Liver (tissue), 3 donors: ENCODE measurements around the gene TANC2.

ENCODE experiments used
- ATF3 ChIP-seq: IDR thresholded peaks from 2 replicates; pipeline ENCODE4 v1.6.1; 2016; ENCODE audit warnings: antibody characterized with exemption
- CTCF ChIP-seq: fragments of 150-350 bp; IDR thresholded peaks from 2 replicates; pipeline ENCODE4 v1.5.1; 2017; ENCODE audit warnings: improper control_type of control experiment, low read depth, low read length; ENCODE audit not compliant: missing input control
- EGR1 ChIP-seq, 2 donors: IDR thresholded peaks; 2 replicates each; pipeline ENCODE4 v1.6.1; 2016 to 2018; ENCODE audit warnings: antibody characterized with exemption in 2 of 2, low read depth in 2 of 2
- GABPA ChIP-seq, 2 donors: IDR thresholded peaks in 1 of 2; conservative IDR thresholded peaks in 1 of 2; 2 replicates each; pipeline ENCODE4 v1.6.1; 2016; ENCODE audit warnings: antibody characterized with exemption in 2 of 2, mild to moderate bottlenecking in 1 of 2, moderate library complexity in 1 of 2
- HNF4A ChIP-seq, 2 donors: conservative IDR thresholded peaks; 2 replicates each; pipeline ENCODE4 v1.6.1; 2016; ENCODE audit warnings: antibody characterized with exemption in 2 of 2, mild to moderate bottlenecking in 2 of 2
- JUND ChIP-seq, 2 donors: IDR thresholded peaks; 2 replicates each; pipeline ENCODE4 v1.6.1; 2016; ENCODE audit warnings: antibody characterized with exemption in 2 of 2
- MAX ChIP-seq: IDR thresholded peaks from 2 replicates; pipeline ENCODE4 v1.6.1; 2016; ENCODE audit warnings: antibody characterized with exemption
- RAD21 ChIP-seq, 2 donors: IDR thresholded peaks; 2 replicates each; pipeline ENCODE4 v1.6.1; 2016; ENCODE audit warnings: antibody characterized with exemption in 2 of 2, mild to moderate bottlenecking in 2 of 2
- REST ChIP-seq: IDR thresholded peaks from 2 replicates; pipeline ENCODE4 v1.6.1; 2016; ENCODE audit warnings: antibody characterized with exemption, mild to moderate bottlenecking
- RXRA ChIP-seq, 2 donors: IDR thresholded peaks; 2 replicates each; pipeline ENCODE4 v1.6.1; 2017 to 2018; ENCODE audit warnings: antibody characterized with exemption in 2 of 2, mild to moderate bottlenecking in 1 of 2
- SP1 ChIP-seq: IDR thresholded peaks from 2 replicates; pipeline ENCODE4 v1.6.1; 2018; ENCODE audit warnings: antibody characterized with exemption, mild to moderate bottlenecking
- TAF1 ChIP-seq: conservative IDR thresholded peaks from 2 replicates; pipeline ENCODE4 v1.6.1; 2016; ENCODE audit warnings: antibody characterized with exemption, mild to moderate bottlenecking
- YY1 ChIP-seq: IDR thresholded peaks from 2 replicates; pipeline ENCODE4 v1.6.1; 2016; ENCODE audit warnings: antibody characterized with exemption, mild to moderate bottlenecking
- donor health status: healthy.
- donor health status: healthy.

- TF ChIP-seq SP1 (no peak), CTCF (no peak), RXRA (IDR thresholded peaks at IDR 0.05) (no peak), TAF1 (no peak), GABPA (IDR thresholded peaks at IDR 0.05 in 1 of 2, conservative IDR thresholded peaks at IDR 0.05 in 1 of 2) (no peak), REST (no peak), YY1 (no peak), HNF4A (conservative IDR thresholded peaks at IDR 0.05) (no peak), ATF3 (no peak), EGR1 (IDR thresholded peaks at IDR 0.05; ENCODE audit: low read depth in 2 of 2) (no peak), RAD21 (IDR thresholded peaks at IDR 0.05) (no peak), JUND (IDR thresholded peaks at IDR 0.05) (no peak), MAX (no peak)
Observed at GRCh38 chr17:62916684-62917571, 49.1 kb upstream of the TANC2 start.
